NCI-H82 treated with DMSO at 0.1 percent for 48 hours (cell line): ENCODE data around the gene NFAT5.
"Not testable (repeated sequence)": the region's sequence is repeated elsewhere in the genome, so short reads cannot be mapped to it uniquely, and the experiment has no call there.

Source experiments
- DNase-seq: peaks from one replicate; lab custom pipeline; 2025; ENCODE audit not compliant: unreplicated experiment; lab: John Stamatoyannopoulos, UW

The NFAT5 gene

GRCh38 chr16:69633375-69633774 lies 67.6 kb downstream of the NFAT5 start:
- DNase-seq, result no peak

GRCh38 chr16:69636563-69637146 lies 70.9 kb downstream of the NFAT5 start:
- DNase-seq, result not testable (repeated sequence)

GRCh38 chr16:69637206-69637865 lies 71.6 kb downstream of the NFAT5 start:
- not testable (repeated sequence) for DNase-seq

- DNase-seq, result not testable (repeated sequence)
Observed at GRCh38 chr16:69643997-69644396, 78.2 kb downstream of the NFAT5 start.

- no peak for DNase-seq
Observed at GRCh38 chr16:69644790-69645189, 79.0 kb downstream of the NFAT5 start.

- no peak for DNase-seq
Observed at GRCh38 chr16:69647020-69647419, 81.3 kb downstream of the NFAT5 start.

GRCh38 chr16:69651217-69651616 lies 85.5 kb downstream of the NFAT5 start:
- no peak for DNase-seq

- DNase-seq, result no peak
Observed at GRCh38 chr16:69654280-69654931, 88.6 kb downstream of the NFAT5 start.

GRCh38 chr16:69660166-69660565 lies 94.4 kb downstream of the NFAT5 start:
- no peak for DNase-seq

- no peak for DNase-seq
Observed at GRCh38 chr16:69662901-69663300, 97.1 kb downstream of the NFAT5 start.

- DNase-seq, result no peak
Observed at GRCh38 chr16:69663846-69664245, 98.1 kb downstream of the NFAT5 start.

GRCh38 chr16:69669577-69669976 lies 103.8 kb downstream of the NFAT5 start:
- DNase-seq, result no peak

GRCh38 chr16:69672315-69672997 lies 106.7 kb downstream of the NFAT5 start:
- no peak for DNase-seq

- no peak for DNase-seq
Observed at GRCh38 chr16:69672998-69673713, 107.4 kb downstream of the NFAT5 start.

GRCh38 chr16:69680358-69680757 lies 114.6 kb downstream of the NFAT5 start:
- DNase-seq, result no peak

- DNase-seq, result no peak
Observed at GRCh38 chr16:69688589-69688988, 122.8 kb downstream of the NFAT5 start.

- no peak for DNase-seq
Observed at GRCh38 chr16:69691980-69692911, 126.5 kb downstream of the NFAT5 start.

- DNase-seq, result no peak
Observed at GRCh38 chr16:69693916-69694315, 128.2 kb downstream of the NFAT5 start.

- no peak for DNase-seq
Observed at GRCh38 chr16:69698404-69698803, 132.6 kb downstream of the NFAT5 start.

- no peak for DNase-seq
Observed at GRCh38 chr16:69699915-69700314, 134.1 kb downstream of the NFAT5 start.
